ENCODE results near the gene ELOVL6. TPM values are rescaled to one million over a fixed set of nuclear protein-coding genes. Genes with fewer than 3 reads are reported as not detected.

The ELOVL6 gene
- total and polyA plus RNA-seq, 9 of the 15 experiments (the other 6 are each of a cell fraction or from before 2014, with no cell fraction given): 18.3 to 82.6 (median 46.0) TPM

DNA sequence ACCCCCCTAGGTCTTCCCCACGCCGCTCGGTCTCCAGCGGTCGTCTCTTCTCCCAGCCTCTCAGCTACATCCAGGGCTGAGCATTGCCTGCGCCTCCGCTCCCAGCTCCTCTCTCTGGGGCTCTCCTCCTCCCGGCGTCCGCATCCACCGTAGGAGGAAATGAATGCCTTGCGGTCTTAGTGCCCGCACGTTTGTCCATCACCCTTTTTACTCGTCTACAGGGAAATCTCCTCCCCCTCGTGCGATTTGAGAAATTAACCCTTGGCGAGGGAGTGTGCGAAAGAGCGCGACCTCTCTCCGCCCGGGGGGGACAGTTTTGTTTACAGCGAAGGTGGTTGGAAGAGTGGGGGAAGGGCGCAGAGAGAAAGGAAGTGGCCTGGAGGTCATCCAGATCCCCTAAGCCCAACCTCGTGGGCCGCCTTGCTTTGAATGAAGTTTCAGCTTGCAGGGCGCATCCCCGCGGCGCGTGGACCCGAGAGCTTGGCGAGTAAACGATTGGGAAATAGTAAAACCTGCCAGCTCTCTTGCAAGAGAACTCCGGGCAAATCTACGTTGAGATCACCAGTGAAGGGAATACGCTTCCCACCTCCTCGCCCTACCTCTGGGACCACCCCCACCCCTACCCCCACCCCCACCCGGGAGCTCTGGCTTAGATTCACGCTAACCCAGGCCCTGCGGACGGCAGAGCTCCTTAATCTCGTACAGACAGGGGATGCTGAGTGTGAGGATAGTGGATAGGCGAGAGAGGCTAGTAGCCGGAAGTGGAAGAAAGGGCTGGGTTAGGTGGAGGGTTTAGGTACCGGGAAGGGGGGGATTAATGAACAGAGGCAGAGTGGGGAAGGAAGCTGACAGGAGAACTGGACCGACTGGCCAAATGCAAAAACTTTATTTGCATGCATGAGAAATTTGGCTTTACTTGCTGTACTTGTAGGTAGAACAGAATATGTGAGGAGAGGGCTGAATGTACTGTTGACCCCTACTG, at the start of gene ELOVL6 (continued):
- TF ChIP-seq, protein P1, sequence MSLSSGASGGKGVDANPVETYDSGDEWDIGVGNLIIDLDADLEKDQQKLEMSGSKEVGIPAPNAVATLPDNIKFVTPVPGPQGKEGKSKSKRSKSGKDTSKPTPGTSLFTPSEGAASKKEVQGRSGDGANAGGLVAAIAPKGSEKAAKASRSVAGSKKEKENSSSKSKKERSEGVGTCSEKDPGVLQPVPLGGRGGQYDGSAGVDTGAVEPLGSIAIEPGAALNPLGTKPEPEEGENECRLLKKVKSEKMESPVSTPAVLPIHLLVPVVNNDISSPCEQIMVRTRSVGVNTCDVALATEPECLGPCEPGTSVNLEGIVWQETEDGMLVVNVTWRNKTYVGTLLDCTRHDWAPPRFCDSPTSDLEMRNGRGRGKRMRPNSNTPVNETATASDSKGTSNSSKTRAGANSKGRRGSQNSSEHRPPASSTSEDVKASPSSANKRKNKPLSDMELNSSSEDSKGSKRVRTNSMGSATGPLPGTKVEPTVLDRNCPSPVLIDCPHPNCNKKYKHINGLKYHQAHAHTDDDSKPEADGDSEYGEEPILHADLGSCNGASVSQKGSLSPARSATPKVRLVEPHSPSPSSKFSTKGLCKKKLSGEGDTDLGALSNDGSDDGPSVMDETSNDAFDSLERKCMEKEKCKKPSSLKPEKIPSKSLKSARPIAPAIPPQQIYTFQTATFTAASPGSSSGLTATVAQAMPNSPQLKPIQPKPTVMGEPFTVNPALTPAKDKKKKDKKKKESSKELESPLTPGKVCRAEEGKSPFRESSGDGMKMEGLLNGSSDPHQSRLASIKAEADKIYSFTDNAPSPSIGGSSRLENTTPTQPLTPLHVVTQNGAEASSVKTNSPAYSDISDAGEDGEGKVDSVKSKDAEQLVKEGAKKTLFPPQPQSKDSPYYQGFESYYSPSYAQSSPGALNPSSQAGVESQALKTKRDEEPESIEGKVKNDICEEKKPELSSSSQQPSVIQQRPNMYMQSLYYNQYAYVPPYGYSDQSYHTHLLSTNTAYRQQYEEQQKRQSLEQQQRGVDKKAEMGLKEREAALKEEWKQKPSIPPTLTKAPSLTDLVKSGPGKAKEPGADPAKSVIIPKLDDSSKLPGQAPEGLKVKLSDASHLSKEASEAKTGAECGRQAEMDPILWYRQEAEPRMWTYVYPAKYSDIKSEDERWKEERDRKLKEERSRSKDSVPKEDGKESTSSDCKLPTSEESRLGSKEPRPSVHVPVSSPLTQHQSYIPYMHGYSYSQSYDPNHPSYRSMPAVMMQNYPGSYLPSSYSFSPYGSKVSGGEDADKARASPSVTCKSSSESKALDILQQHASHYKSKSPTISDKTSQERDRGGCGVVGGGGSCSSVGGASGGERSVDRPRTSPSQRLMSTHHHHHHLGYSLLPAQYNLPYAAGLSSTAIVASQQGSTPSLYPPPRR (CRISPR knock-in tag; IDR thresholded peaks at IDR 0.05; ENCODE audit: borderline replicate concordance): peak; percentile 46; the same call in 1 of the 2 replicates
- TF ChIP-seq HMG20B (CRISPR knock-in tag; IDR thresholded peaks at IDR 0.05) (no peak), TAL1 (IDR thresholded peaks at IDR 0.05) (peak; percentile 52), ZNF282 (CRISPR knock-in tag; IDR thresholded peaks at IDR 0.05) (no peak), POLR2B (IDR thresholded peaks at IDR 0.05; ENCODE audit: low read depth, partially characterized antibody) (peak; percentile 64), NRF1 (conservative IDR thresholded peaks at IDR 0.05 in 1 of 2, IDR thresholded peaks at IDR 0.05 in 1 of 2) (peak in 1 of 2 experiments; percentile 38; a peak in 1 of 4 replicates), ELF4 (CRISPR knock-in tag; IDR thresholded peaks at IDR 0.05) (no peak), YY1 (IDR thresholded peaks at IDR 0.05; ENCODE audit: borderline replicate concordance in 1 of 3, control insufficient read depth in 1 of 3, extremely low read depth in 1 of 3, insufficient read depth in 3 of 3, insufficient read length in 1 of 3, insufficient replicate concordance in 2 of 3, low read depth in 1 of 3, low read length in 2 of 3) (peak in 2 of 3 experiments; percentile 34 to 46), SPI1 (IDR thresholded peaks at IDR 0.05; ENCODE audit: borderline replicate concordance, low read depth, low read length) (peak; percentile 90), JUN (IDR thresholded peaks at IDR 0.05; ENCODE audit: borderline replicate concordance, low read depth, low read length) (peak; percentile 14; the same call in 1 of the 2 replicates), JUN (CRISPR knock-in tag; IDR thresholded peaks at IDR 0.05; ENCODE audit: borderline replicate concordance) (no peak)
- TF ChIP-seq, protein P2, sequence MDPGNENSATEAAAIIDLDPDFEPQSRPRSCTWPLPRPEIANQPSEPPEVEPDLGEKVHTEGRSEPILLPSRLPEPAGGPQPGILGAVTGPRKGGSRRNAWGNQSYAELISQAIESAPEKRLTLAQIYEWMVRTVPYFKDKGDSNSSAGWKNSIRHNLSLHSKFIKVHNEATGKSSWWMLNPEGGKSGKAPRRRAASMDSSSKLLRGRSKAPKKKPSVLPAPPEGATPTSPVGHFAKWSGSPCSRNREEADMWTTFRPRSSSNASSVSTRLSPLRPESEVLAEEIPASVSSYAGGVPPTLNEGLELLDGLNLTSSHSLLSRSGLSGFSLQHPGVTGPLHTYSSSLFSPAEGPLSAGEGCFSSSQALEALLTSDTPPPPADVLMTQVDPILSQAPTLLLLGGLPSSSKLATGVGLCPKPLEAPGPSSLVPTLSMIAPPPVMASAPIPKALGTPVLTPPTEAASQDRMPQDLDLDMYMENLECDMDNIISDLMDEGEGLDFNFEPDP (CRISPR knock-in tag; IDR thresholded peaks at IDR 0.05): no peak
- TF ChIP-seq, protein P3, sequence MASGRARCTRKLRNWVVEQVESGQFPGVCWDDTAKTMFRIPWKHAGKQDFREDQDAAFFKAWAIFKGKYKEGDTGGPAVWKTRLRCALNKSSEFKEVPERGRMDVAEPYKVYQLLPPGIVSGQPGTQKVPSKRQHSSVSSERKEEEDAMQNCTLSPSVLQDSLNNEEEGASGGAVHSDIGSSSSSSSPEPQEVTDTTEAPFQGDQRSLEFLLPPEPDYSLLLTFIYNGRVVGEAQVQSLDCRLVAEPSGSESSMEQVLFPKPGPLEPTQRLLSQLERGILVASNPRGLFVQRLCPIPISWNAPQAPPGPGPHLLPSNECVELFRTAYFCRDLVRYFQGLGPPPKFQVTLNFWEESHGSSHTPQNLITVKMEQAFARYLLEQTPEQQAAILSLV (tag; IDR thresholded peaks at IDR 0.05): no peak
- TF ChIP-seq, protein P4, sequence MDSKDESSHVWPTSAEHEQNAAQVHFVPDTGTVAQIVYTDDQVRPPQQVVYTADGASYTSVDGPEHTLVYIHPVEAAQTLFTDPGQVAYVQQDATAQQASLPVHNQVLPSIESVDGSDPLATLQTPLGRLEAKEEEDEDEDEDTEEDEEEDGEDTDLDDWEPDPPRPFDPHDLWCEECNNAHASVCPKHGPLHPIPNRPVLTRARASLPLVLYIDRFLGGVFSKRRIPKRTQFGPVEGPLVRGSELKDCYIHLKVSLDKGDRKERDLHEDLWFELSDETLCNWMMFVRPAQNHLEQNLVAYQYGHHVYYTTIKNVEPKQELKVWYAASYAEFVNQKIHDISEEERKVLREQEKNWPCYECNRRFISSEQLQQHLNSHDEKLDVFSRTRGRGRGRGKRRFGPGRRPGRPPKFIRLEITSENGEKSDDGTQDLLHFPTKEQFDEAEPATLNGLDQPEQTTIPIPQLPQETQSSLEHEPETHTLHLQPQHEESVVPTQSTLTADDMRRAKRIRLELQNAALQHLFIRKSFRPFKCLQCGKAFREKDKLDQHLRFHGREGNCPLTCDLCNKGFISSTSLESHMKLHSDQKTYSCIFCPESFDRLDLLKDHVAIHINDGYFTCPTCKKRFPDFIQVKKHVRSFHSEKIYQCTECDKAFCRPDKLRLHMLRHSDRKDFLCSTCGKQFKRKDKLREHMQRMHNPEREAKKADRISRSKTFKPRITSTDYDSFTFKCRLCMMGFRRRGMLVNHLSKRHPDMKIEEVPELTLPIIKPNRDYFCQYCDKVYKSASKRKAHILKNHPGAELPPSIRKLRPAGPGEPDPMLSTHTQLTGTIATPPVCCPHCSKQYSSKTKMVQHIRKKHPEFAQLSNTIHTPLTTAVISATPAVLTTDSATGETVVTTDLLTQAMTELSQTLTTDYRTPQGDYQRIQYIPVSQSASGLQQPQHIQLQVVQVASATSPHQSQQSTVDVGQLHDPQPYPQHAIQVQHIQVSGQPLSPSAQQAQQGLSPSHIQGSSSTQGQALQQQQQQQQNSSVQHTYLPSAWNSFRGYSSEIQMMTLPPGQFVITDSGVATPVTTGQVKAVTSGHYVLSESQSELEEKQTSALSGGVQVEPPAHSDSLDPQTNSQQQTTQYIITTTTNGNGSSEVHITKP (IDR thresholded peaks at IDR 0.05; ENCODE audit: partially characterized antibody): peak; percentile 97
